Right lobe of liver (tissue), 4 donors: Measurements from ENCODE around the gene HTRA3.

Experiments used
- CTCF ChIP-seq, 4 donors: fragments of 200-600 bp in 3 of 4; fragments of 450-650 bp in 1 of 4; IDR thresholded peaks; one replicate each; pipeline versions ENCODE4 v1.5.1 to v1.8.0; 2016 to 2022; ENCODE audit warnings: antibody characterized with exemption in 4 of 4, mild to moderate bottlenecking in 2 of 4
- POLR2A ChIP-seq: fragments of 450-650 bp; IDR thresholded peaks from one replicate; pipeline ENCODE4 v1.6.1; 2017; ENCODE audit warnings: antibody characterized with exemption, mild to moderate bottlenecking
- donor health status: DM: no; HTN: no; CAD: no.
- donor health status: DM: no; HTN: no; CAD: no.
- donor health status: DM: no; HTN: yes; CAD: no.

- no peak for TF ChIP-seq CTCF (IDR thresholded peaks at IDR 0.05)
- TF ChIP-seq POLR2A, result no peak
Measured at GRCh38 chr4:8270418-8270771, 841 bp downstream of the HTRA3 start.
